WTC11 (cell line): ENCODE data around the gene CEMIP. TPM values are rescaled to one million over a fixed set of nuclear protein-coding genes. Genes with fewer than 3 reads are reported as not detected.

ENCODE experiments used
- ATAC-seq: fragments of 200-7000 bp; cut with Tn5 transposase; 2 replicates; pipeline ENCODE4 v1.10.0; 2021; ENCODE audit warnings: mild to moderate bottlenecking, moderate library complexity
- CTCF ChIA-PET: fragments of 300-600 bp; sonication (Branson Sonifier 250); formaldehyde crosslinking; loops from one replicate; lab custom pipeline; 2021; ENCODE audit warnings: antibody characterized with exemption; lab: Charles Lee
- POLR2A ChIA-PET: fragments of 350-600 bp; sonication (Branson Sonifier 250); formaldehyde crosslinking; loops from one replicate; lab custom pipeline; 2021; ENCODE audit warnings: antibody characterized with exemption; lab: Charles Lee
- DNase-seq: peaks from one replicate; pipeline ENCODE4 v3.0.0; 2021; ENCODE audit warnings: low spot score
- H3K27ac Mint-ChIP-seq: 2 replicates; pipeline ENCODE4 v1.8.0; 2021; ENCODE audit warnings: mixed read lengths
- H3K27me3 Mint-ChIP-seq: 2 replicates; pipeline ENCODE4 v1.8.0; 2021; ENCODE audit warnings: low read depth, mild to moderate bottlenecking, moderate library complexity, mixed read lengths
- H3K36me3 Mint-ChIP-seq: 2 replicates; pipeline ENCODE4 v1.8.0; 2021; ENCODE audit warnings: mixed read lengths
- H3K4me1 Mint-ChIP-seq: 2 replicates; pipeline ENCODE4 v1.8.0; 2022; ENCODE audit warnings: mixed read lengths
- H3K4me3 Mint-ChIP-seq: 2 replicates; pipeline ENCODE4 v1.8.0; 2021; ENCODE audit warnings: mild to moderate bottlenecking, moderate library complexity, mixed read lengths
- H3K9me3 Mint-ChIP-seq: 2 replicates; pipeline ENCODE4 v1.8.0; 2021; ENCODE audit warnings: mixed read lengths
- ATF1 ChIP-seq: sonication (generic); formaldehyde crosslinking; IDR thresholded peaks from 2 replicates; pipeline ENCODE4 v1.8.1; 2023; ENCODE audit warnings: mild to moderate bottlenecking, moderate library complexity, missing genetic modification reagents
- ATF3 ChIP-seq: sonication (generic); formaldehyde crosslinking; conservative IDR thresholded peaks from 2 replicates; pipeline ENCODE4 v1.8.1; 2022; ENCODE audit warnings: mild to moderate bottlenecking, missing genetic modification reagents
- E2F5 ChIP-seq: sonication (generic); formaldehyde crosslinking; IDR thresholded peaks from 2 replicates; pipeline ENCODE4 v1.8.1; 2022; ENCODE audit warnings: mild to moderate bottlenecking, moderate library complexity, missing genetic modification reagents
- EMX1 ChIP-seq: fragments of 250-450 bp; sonication (Bioruptor Pico); IDR thresholded peaks from 2 replicates; pipeline ENCODE4 v1.8.0; 2021; ENCODE audit warnings: mild to moderate bottlenecking
- FOXK1 ChIP-seq: sonication (generic); formaldehyde crosslinking; IDR thresholded peaks from 2 replicates; pipeline ENCODE4 v1.8.0; 2022; ENCODE audit warnings: mild to moderate bottlenecking, moderate library complexity, missing genetic modification reagents
- FOXP4 ChIP-seq: sonication (generic); formaldehyde crosslinking; IDR thresholded peaks from 2 replicates; pipeline ENCODE4 v1.8.0; 2022; ENCODE audit warnings: mild to moderate bottlenecking, missing genetic modification reagents
- GABPB1 ChIP-seq: sonication (generic); formaldehyde crosslinking; IDR thresholded peaks from 2 replicates; pipeline ENCODE4 v1.8.1; 2023; ENCODE audit warnings: mild to moderate bottlenecking, missing genetic modification reagents
- GTF2I ChIP-seq: fragments of 250-450 bp; sonication (Bioruptor Pico); conservative IDR thresholded peaks from 2 replicates; pipeline ENCODE4 v1.4.0; 2021; ENCODE audit warnings: mild to moderate bottlenecking
- JAZF1 ChIP-seq: fragments of 250-450 bp; sonication (Bioruptor Pico); IDR thresholded peaks from 2 replicates; pipeline ENCODE4 v1.9.0; 2021; ENCODE audit warnings: moderate library complexity, mild to moderate bottlenecking, inconsistent platforms
- NFE2L1 ChIP-seq: sonication (generic); formaldehyde crosslinking; IDR thresholded peaks from 2 replicates; pipeline ENCODE4 v1.8.1; 2023; ENCODE audit warnings: missing genetic modification reagents
- NR2C2 ChIP-seq: sonication (generic); formaldehyde crosslinking; IDR thresholded peaks from 2 replicates; pipeline ENCODE4 v1.8.0; 2022; ENCODE audit warnings: mild to moderate bottlenecking, missing genetic modification reagents
- PRRX2 ChIP-seq: fragments of 250-450 bp; sonication (Bioruptor Pico); IDR thresholded peaks from 2 replicates; pipeline ENCODE4 v1.8.0; 2021; ENCODE audit warnings: mild to moderate bottlenecking
- SMAD3 ChIP-seq: sonication (generic); formaldehyde crosslinking; IDR thresholded peaks from 2 replicates; pipeline ENCODE4 v1.8.0; 2022; ENCODE audit warnings: missing genetic modification reagents, mild to moderate bottlenecking, borderline replicate concordance
- TCF7 ChIP-seq: sonication (generic); formaldehyde crosslinking; IDR thresholded peaks from 2 replicates; pipeline ENCODE4 v1.8.0; 2022; ENCODE audit warnings: mild to moderate bottlenecking, low read depth, missing genetic modification reagents, moderate library complexity
- ZNF281 ChIP-seq: sonication (generic); formaldehyde crosslinking; IDR thresholded peaks from 2 replicates; pipeline ENCODE4 v1.8.0; 2023; ENCODE audit warnings: mild to moderate bottlenecking, missing genetic modification reagents
- total RNA-seq: library from RNA; stranded (reverse); gene quantifications from 3 replicates; pipeline ENCODE4 v1.2.3, GENCODE V29; 2021
- TF ChIP-seq, protein P1 (sequence below): sonication (generic); formaldehyde crosslinking; IDR thresholded peaks from 2 replicates; pipeline ENCODE4 v1.8.1; 2023; ENCODE audit warnings: mild to moderate bottlenecking, missing genetic modification reagents
- TF ChIP-seq, protein P2 (sequence below): sonication (generic); formaldehyde crosslinking; IDR thresholded peaks from 2 replicates; pipeline ENCODE4 v1.8.1; 2022; ENCODE audit warnings: missing genetic modification reagents, borderline replicate concordance
- TF ChIP-seq, protein P3 (sequence below): fragments of 250-450 bp; sonication (Bioruptor Pico); IDR thresholded peaks from 2 replicates; pipeline ENCODE4 v1.9.0; 2021; ENCODE audit warnings: mild to moderate bottlenecking
- TF ChIP-seq, protein P4 (sequence below): sonication (generic); formaldehyde crosslinking; IDR thresholded peaks from 2 replicates; pipeline ENCODE4 v1.8.0; 2022; ENCODE audit warnings: missing genetic modification reagents

Gene CEMIP
- total RNA-seq, 1 experiment from 2014 or later, result 0.87 TPM

GRCh38 chr15:80836223-80836622 is 57.1 kb downstream of the CEMIP start:
- Mint-ChIP-seq H3K9me3 (no peaks in the 10 kb centered on the region), H3K27ac (no peak overlapping the region), H3K4me3 (no peak overlapping the region), H3K4me1 (peaks cover 61% of the 10 kb centered on the region), H3K36me3 (no peaks in the 10 kb centered on the region), H3K27me3 (no peaks in the 10 kb centered on the region)
- POLR2A ChIA-PET, result interaction anchor here (0.7 kb wide), 1 partner anchor 10 kb away, joined by 4 read pairs; no protein-coding TSS in a partner anchor
- DNase-seq, result no peak
- no peak for TF ChIP-seq FOXP4 (CRISPR knock-in tag)
- TF ChIP-seq, protein P1, sequence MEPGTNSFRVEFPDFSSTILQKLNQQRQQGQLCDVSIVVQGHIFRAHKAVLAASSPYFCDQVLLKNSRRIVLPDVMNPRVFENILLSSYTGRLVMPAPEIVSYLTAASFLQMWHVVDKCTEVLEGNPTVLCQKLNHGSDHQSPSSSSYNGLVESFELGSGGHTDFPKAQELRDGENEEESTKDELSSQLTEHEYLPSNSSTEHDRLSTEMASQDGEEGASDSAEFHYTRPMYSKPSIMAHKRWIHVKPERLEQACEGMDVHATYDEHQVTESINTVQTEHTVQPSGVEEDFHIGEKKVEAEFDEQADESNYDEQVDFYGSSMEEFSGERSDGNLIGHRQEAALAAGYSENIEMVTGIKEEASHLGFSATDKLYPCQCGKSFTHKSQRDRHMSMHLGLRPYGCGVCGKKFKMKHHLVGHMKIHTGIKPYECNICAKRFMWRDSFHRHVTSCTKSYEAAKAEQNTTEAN (CRISPR knock-in tag), result no peak
- TF ChIP-seq PRRX2 (CRISPR knock-in tag), result no peak
- TF ChIP-seq ATF1 (CRISPR knock-in tag), result no peak
- TF ChIP-seq JAZF1 (CRISPR knock-in tag), result no peak
- no peak for TF ChIP-seq ATF3
- TF ChIP-seq, protein P2, sequence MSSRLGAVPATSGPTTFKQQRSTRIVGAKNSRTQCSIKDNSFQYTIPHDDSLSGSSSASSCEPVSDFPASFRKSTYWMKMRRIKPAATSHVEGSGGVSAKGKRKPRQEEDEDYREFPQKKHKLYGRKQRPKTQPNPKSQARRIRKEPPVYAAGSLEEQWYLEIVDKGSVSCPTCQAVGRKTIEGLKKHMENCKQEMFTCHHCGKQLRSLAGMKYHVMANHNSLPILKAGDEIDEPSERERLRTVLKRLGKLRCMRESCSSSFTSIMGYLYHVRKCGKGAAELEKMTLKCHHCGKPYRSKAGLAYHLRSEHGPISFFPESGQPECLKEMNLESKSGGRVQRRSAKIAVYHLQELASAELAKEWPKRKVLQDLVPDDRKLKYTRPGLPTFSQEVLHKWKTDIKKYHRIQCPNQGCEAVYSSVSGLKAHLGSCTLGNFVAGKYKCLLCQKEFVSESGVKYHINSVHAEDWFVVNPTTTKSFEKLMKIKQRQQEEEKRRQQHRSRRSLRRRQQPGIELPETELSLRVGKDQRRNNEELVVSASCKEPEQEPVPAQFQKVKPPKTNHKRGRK (CRISPR knock-in tag), result no peak
- TF ChIP-seq GTF2I (CRISPR knock-in tag), result no peak
- no peak for TF ChIP-seq NR2C2 (CRISPR knock-in tag)
- TF ChIP-seq, protein P3, sequence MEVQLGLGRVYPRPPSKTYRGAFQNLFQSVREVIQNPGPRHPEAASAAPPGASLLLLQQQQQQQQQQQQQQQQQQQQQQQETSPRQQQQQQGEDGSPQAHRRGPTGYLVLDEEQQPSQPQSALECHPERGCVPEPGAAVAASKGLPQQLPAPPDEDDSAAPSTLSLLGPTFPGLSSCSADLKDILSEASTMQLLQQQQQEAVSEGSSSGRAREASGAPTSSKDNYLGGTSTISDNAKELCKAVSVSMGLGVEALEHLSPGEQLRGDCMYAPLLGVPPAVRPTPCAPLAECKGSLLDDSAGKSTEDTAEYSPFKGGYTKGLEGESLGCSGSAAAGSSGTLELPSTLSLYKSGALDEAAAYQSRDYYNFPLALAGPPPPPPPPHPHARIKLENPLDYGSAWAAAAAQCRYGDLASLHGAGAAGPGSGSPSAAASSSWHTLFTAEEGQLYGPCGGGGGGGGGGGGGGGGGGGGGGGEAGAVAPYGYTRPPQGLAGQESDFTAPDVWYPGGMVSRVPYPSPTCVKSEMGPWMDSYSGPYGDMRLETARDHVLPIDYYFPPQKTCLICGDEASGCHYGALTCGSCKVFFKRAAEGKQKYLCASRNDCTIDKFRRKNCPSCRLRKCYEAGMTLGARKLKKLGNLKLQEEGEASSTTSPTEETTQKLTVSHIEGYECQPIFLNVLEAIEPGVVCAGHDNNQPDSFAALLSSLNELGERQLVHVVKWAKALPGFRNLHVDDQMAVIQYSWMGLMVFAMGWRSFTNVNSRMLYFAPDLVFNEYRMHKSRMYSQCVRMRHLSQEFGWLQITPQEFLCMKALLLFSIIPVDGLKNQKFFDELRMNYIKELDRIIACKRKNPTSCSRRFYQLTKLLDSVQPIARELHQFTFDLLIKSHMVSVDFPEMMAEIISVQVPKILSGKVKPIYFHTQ (CRISPR knock-in tag), result no peak
- no peak for TF ChIP-seq EMX1 (CRISPR knock-in tag)
- no peak for TF ChIP-seq E2F5
- no peak for TF ChIP-seq SMAD3
- TF ChIP-seq GABPB1, result no peak
- TF ChIP-seq ZNF281 (CRISPR knock-in tag), result no peak
- TF ChIP-seq NFE2L1, result no peak
- no peak for TF ChIP-seq TCF7
- TF ChIP-seq, protein P4, sequence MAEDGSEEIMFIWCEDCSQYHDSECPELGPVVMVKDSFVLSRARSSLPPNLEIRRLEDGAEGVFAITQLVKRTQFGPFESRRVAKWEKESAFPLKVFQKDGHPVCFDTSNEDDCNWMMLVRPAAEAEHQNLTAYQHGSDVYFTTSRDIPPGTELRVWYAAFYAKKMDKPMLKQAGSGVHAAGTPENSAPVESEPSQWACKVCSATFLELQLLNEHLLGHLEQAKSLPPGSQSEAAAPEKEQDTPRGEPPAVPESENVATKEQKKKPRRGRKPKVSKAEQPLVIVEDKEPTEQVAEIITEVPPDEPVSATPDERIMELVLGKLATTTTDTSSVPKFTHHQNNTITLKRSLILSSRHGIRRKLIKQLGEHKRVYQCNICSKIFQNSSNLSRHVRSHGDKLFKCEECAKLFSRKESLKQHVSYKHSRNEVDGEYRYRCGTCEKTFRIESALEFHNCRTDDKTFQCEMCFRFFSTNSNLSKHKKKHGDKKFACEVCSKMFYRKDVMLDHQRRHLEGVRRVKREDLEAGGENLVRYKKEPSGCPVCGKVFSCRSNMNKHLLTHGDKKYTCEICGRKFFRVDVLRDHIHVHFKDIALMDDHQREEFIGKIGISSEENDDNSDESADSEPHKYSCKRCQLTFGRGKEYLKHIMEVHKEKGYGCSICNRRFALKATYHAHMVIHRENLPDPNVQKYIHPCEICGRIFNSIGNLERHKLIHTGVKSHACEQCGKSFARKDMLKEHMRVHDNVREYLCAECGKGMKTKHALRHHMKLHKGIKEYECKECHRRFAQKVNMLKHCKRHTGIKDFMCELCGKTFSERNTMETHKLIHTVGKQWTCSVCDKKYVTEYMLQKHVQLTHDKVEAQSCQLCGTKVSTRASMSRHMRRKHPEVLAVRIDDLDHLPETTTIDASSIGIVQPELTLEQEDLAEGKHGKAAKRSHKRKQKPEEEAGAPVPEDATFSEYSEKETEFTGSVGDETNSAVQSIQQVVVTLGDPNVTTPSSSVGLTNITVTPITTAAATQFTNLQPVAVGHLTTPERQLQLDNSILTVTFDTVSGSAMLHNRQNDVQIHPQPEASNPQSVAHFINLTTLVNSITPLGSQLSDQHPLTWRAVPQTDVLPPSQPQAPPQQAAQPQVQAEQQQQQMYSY (CRISPR knock-in tag), result no peak
- no peak for TF ChIP-seq FOXK1
- CTCF ChIA-PET, result interaction anchor here (2.4 kb wide), 2 partner anchors 20 to 56 kb away, joined by 8 to 9 read pairs; no protein-coding TSS in a partner anchor
- ATAC-seq, result no peak
